Cardiac septum (tissue), 1 donor: Measurements from ENCODE around the gene MBD3L2. TPM values are rescaled to one million over a fixed set of nuclear protein-coding genes. Genes with fewer than 3 reads are reported as not detected.

ENCODE experiments used
- total RNA-seq: library from RNA; stranded (reverse); fragmentation: NEBNext Ultra II Directional; extraction: Animal tissue kit (Norgen Biotek cat#: 25700); gene quantifications from one replicate; pipeline ENCODE4 v1.2.1, GENCODE V29; 2021
- donor health status: DM: no; HTN: no; CAD: no.

The MBD3L2 gene
- total RNA-seq, 1 donor from 2014 or later = not detected

Other genes with a start within 250 kb of the MBD3L2 start
- gene ADGRE1, start 161.7 kb upstream of the MBD3L2 start, total RNA-seq = 0.62 TPM
- not detected for gene MBD3L2B, start 27.9 kb upstream of the MBD3L2 start, total RNA-seq
- not detected for gene MBD3L5, start 18.7 kb upstream of the MBD3L2 start, total RNA-seq
- not detected for gene MBD3L4, start 9.1 kb upstream of the MBD3L2 start, total RNA-seq
- not detected for gene MBD3L3, start 9.4 kb downstream of the MBD3L2 start, total RNA-seq
- gene ZNF557, start 20.4 kb downstream of the MBD3L2 start, total RNA-seq = 4.7 TPM
- 113 TPM for gene INSR, start 245.1 kb downstream of the MBD3L2 start, total RNA-seq